Measurements from ENCODE around the gene RNF39. TPM values are rescaled to one million over a fixed set of nuclear protein-coding genes. Genes with fewer than 3 reads are reported as not detected.
"Not testable (repeated sequence)": the region's sequence is repeated elsewhere in the genome, so short reads cannot be mapped to it uniquely, and the experiment has no call there.

The RNF39 gene, protein sequence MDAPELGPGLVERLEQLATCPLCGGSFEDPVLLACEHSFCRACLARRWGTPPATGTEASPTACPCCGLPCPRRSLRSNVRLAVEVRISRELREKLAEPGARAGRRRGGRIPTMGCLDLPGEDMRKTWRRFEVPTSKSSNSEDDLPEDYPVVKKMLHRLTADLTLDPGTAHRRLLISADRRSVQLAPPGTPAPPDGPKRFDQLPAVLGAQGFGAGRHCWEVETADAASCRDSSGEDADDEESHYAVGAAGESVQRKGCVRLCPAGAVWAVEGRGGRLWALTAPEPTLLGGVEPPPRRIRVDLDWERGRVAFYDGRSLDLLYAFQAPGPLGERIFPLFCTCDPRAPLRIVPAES
- 1 to 10 TPM in 1 of 2 donors, under 1 TPM in 1; 0.26 to 1.1 TPM for total RNA-seq

DNA sequence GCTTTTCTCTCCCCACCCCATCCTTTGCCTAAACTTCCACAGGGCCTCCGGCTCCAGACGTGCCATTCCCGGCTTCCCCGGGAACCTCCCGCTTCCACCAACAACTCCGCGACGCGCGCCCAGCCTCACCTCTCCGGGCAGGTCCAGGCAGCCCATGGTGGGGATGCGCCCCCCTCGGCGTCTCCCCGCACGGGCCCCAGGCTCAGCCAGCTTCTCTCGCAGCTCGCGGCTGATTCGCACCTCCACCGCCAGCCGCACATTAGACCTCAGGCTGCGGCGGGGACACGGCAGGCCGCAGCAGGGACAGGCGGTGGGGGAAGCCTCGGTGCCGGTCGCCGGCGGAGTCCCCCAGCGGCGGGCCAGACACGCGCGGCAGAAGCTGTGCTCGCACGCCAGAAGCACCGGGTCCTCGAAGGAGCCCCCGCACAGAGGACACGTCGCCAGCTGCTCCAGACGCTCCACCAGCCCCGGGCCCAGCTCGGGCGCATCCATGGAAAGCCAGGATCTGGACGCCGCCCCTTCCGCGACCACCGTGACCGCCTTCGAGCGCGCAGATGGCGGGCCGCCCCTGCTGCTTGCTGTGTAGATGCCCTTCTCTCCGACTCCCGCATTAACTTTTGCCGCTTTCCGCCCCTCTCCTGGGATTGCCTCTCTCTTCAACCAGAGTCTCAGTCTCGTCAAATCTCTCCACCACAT lies at the start of gene RNF39:
RNF39 (minus strand) TSS at position 676 of the 696 bp plus-strand sequence; CDS start at position 492, 184 bp downstream.
- no peak within 1 kb of the TSS for H3K27ac ChIP-seq
- no peaks in the 10 kb centered on the region for H3K36me3 ChIP-seq
- TF ChIP-seq, protein P1, sequence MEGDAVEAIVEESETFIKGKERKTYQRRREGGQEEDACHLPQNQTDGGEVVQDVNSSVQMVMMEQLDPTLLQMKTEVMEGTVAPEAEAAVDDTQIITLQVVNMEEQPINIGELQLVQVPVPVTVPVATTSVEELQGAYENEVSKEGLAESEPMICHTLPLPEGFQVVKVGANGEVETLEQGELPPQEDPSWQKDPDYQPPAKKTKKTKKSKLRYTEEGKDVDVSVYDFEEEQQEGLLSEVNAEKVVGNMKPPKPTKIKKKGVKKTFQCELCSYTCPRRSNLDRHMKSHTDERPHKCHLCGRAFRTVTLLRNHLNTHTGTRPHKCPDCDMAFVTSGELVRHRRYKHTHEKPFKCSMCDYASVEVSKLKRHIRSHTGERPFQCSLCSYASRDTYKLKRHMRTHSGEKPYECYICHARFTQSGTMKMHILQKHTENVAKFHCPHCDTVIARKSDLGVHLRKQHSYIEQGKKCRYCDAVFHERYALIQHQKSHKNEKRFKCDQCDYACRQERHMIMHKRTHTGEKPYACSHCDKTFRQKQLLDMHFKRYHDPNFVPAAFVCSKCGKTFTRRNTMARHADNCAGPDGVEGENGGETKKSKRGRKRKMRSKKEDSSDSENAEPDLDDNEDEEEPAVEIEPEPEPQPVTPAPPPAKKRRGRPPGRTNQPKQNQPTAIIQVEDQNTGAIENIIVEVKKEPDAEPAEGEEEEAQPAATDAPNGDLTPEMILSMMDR (IDR thresholded peaks at IDR 0.05), result no peak
- H3K9me3 ChIP-seq, result no peaks in the 10 kb centered on the region
- peaks cover 18 to 19% of the 10 kb centered on the region in 2 donors for H3K27me3 ChIP-seq
- H3K4me1 ChIP-seq, result peaks cover 0 to 25% of the 10 kb centered on the region in 2 donors
- no peak for DNase-seq (ENCODE audit: low spot score)
- peak within 1 kb of the TSS in 1 of 2 donors; percentile 38 for H3K4me3 ChIP-seq

DNA sequence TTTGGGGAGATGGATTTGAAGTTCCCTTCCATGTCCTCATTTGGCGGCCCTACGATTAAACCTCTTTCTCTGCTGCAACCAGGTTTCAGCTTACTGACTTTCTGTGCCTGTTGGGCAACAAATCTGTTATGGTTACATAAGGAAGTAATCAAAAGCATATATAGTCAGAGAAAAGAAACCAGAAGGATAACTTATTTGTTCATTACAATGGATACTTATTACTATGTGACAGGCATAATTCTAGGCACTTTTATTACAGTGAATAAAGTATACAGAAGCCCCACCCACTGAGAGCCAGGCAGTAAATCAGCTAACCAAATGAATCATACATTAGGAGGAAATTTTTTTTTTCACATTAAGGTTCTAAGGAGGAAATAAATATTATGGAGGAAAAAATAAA lies 46.9 kb upstream of the RNF39 start:
- TF ChIP-seq, protein P1 (IDR thresholded peaks at IDR 0.05), result no peak
- peaks cover 0 to under 1% of the 10 kb centered on the region in 2 donors for H3K4me1 ChIP-seq
- peaks cover 0 to under 1% of the 10 kb centered on the region in 2 donors for H3K27me3 ChIP-seq
- no peaks in the 10 kb centered on the region for H3K9me3 ChIP-seq
- H3K4me3 ChIP-seq, result no peak overlapping the region
- H3K27ac ChIP-seq, result no peak overlapping the region
- no peaks in the 10 kb centered on the region for H3K36me3 ChIP-seq
- DNase-seq (ENCODE audit: low spot score), result no peak

DNA sequence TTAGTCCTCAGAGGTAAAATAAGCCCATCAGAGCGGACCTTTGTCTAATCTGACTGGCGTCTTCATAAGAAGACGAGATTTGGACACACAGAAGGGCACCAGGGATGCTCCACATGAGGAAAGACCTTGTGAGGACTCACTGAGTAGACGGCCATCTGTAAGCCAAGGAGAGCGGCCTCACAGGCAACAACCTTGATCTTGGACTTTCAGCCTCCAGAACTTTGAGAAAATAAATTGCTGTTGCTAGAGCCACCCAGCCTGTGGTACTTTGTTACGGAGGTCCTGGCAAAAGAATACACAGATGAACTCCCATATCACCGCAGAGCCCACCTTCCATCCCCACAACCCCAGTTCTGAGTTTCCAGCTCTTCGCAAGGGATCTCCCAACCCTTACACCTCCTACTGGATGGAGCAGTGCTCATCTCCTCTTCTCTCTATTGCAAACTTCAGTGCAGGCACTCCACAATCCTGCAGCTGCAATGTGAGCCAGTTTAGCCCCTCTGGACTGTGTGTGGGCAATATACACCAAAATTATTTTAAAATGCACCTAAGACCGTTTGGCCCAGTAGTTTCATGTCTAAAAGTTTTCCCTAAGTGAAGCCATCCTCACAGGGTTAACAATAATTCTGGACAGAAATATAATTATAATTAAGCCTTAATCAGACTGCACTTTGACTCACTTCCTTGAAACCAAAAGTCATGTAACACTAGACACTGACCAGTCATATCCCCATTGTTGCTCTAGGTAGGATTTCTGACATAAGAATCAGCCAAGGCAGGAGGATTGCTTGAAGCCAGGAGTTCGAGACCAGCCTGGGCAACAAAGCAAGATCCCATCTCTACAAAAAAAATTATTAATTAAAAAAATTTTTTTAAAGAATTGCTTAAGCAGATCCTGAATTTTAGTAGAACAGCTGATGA lies 46.1 kb upstream of the RNF39 start:
- Histone ChIP-seq H3K27ac (no peak overlapping the region), H3K27me3 (no peaks in the 10 kb centered on the region), H3K9me3 (no peaks in the 10 kb centered on the region), H3K4me1 (no peaks in the 10 kb centered on the region), H3K36me3 (no peaks in the 10 kb centered on the region), H3K4me3 (no peak overlapping the region)
- DNase-seq (ENCODE audit: low spot score), result no peak
- TF ChIP-seq, protein P1 (IDR thresholded peaks at IDR 0.05), result no peak

DNA sequence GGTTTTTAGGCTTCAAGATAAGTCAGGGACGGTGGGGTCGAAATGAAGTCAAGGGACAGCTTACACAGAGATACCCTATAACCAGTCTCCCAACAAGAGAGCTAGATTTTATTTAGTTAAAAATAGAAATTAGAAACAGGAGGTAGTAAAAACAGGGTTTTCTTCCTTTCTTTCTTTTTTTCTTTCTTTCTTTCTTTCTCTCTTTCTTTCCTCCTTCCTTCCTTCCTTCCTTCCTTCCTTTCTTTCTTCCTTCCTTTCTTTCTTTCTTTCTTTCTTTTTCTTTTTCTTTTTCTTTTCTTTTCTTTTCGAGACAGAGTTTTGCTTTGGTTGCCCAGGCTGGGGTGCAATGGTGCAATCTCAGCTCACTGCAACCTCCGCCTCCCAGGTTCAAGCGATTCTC lies 43.1 kb upstream of the RNF39 start:
- H3K27ac ChIP-seq; H3K27me3 ChIP-seq; H3K4me3 ChIP-seq; H3K4me1 ChIP-seq; H3K36me3 ChIP-seq; DNase-seq (ENCODE audit: low spot score); H3K9me3 ChIP-seq: not testable (repeated sequence)

DNA sequence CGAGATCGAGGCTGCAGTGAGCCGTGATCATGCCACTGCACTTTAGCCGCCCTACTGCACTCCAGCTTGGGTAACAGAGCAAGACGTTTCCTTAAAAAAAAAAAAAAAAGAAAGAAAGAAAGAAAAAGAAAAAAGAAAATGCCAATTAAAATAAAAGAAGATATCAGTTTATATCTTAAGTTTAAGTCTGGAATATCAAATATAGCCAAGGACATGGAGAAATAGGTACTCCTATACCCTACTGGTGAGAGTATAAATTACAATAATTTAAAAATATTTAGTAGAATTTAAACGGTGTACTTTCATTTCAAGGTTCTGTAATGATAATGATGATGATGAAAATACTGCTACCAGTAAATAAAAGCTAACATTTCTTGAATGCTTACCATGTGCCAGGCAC lies 41.2 kb upstream of the RNF39 start:
- Histone ChIP-seq H3K9me3 (no peaks in the 10 kb centered on the region), H3K4me3 (no peak overlapping the region), H3K27me3 (no peaks in the 10 kb centered on the region), H3K27ac (no peak overlapping the region), H3K4me1 (no peaks in the 10 kb centered on the region), H3K36me3 (no peaks in the 10 kb centered on the region)
- TF ChIP-seq, protein P1 (IDR thresholded peaks at IDR 0.05), result no peak
- no peak for DNase-seq (ENCODE audit: low spot score)

All from right atrium auricular region (tissue), 2 donors.